HG02973 (cell line): Measurements from ENCODE around the gene ZBTB16.

Experiments
- ATAC-seq: cut with Tn5 transposase; IDR thresholded peaks from one replicate; pipeline ENCODE4 v1.9.1; 2021; ENCODE audit warnings: moderate library complexity; ENCODE audit not compliant: unreplicated experiment

ZBTB16 gene

GRCh38 chr11:114232400-114233059 is 173.0 kb downstream of the ZBTB16 start:
- ATAC-seq = no peak

- no peak for ATAC-seq
Observed at GRCh38 chr11:114233755-114234154, 174.2 kb downstream of the ZBTB16 start.

GRCh38 chr11:114236829-114237228 is 177.3 kb downstream of the ZBTB16 start:
- no peak for ATAC-seq

GRCh38 chr11:114237321-114238280 is 178.1 kb downstream of the ZBTB16 start:
- no peak for ATAC-seq

- ATAC-seq = no peak
Observed at GRCh38 chr11:114239753-114240161, 180.2 kb downstream of the ZBTB16 start.

GRCh38 chr11:114242032-114242431 is 182.5 kb downstream of the ZBTB16 start:
- no peak for ATAC-seq

- ATAC-seq = no peak
Observed at GRCh38 chr11:114243461-114244372, 184.2 kb downstream of the ZBTB16 start.

GRCh38 chr11:114244726-114245394 is 185.3 kb downstream of the ZBTB16 start:
- no peak for ATAC-seq

- ATAC-seq = no peak
Observed at GRCh38 chr11:114246321-114247069, 187.0 kb downstream of the ZBTB16 start.

- no peak for ATAC-seq
Observed at GRCh38 chr11:114247070-114247789, 187.7 kb downstream of the ZBTB16 start.

- no peak for ATAC-seq
Observed at GRCh38 chr11:114250180-114250579, 190.7 kb downstream of the ZBTB16 start.

- no peak for ATAC-seq
Observed at GRCh38 chr11:114250993-114251814, 191.7 kb downstream of the ZBTB16 start.

GRCh38 chr11:114251815-114252337 is 192.4 kb downstream of the ZBTB16 start:
- ATAC-seq = no peak

GRCh38 chr11:114252767-114253166 is 193.3 kb downstream of the ZBTB16 start:
- no peak for ATAC-seq

GRCh38 chr11:114253771-114254170 is 194.3 kb downstream of the ZBTB16 start:
- ATAC-seq = no peak

GRCh38 chr11:114254571-114255146 is 195.1 kb downstream of the ZBTB16 start:
- ATAC-seq = no peak

GRCh38 chr11:114255289-114255688 is 195.8 kb downstream of the ZBTB16 start:
- no peak for ATAC-seq
